GM21447 (cell line): ENCODE data around the gene DAB2IP.
"Not testable (repeated sequence)": the region's sequence is repeated elsewhere in the genome, so short reads cannot be mapped to it uniquely, and the experiment has no call there.

Experiments
- ATAC-seq: cut with Tn5 transposase; IDR thresholded peaks from one replicate; pipeline ENCODE4 v1.9.1; 2021; ENCODE audit not compliant: unreplicated experiment

The DAB2IP gene

GRCh38 chr9:121643473-121643872 is 8.0 kb upstream of the DAB2IP start:
- ATAC-seq = no peak

- not testable (repeated sequence) for ATAC-seq
Measured at GRCh38 chr9:121644040-121644439, 7.4 kb upstream of the DAB2IP start.

- no peak for ATAC-seq
Measured at GRCh38 chr9:121645003-121645402, 6.4 kb upstream of the DAB2IP start.

- ATAC-seq = no peak
Measured at GRCh38 chr9:121645853-121646807, 5.3 kb upstream of the DAB2IP start.

GRCh38 chr9:121646992-121647391 is 4.4 kb upstream of the DAB2IP start:
- no peak for ATAC-seq

GRCh38 chr9:121648172-121648571 is 3.3 kb upstream of the DAB2IP start:
- no peak for ATAC-seq

- ATAC-seq = no peak
Measured at GRCh38 chr9:121648799-121649198, 2.6 kb upstream of the DAB2IP start.

GRCh38 chr9:121649476-121650216 is 1.8 kb upstream of the DAB2IP start:
- ATAC-seq = no peak

- no peak for ATAC-seq
Measured at GRCh38 chr9:121650217-121651007, 1.0 kb upstream of the DAB2IP start.

GRCh38 chr9:121651008-121651294 is 483 bp upstream of the DAB2IP start:
- no peak for ATAC-seq

GRCh38 chr9:121652021-121652837 is 795 bp downstream of the DAB2IP start:
- no peak for ATAC-seq

GRCh38 chr9:121652838-121653231 is 1.4 kb downstream of the DAB2IP start:
- ATAC-seq = no peak

- no peak for ATAC-seq
Measured at GRCh38 chr9:121654499-121655140, 3.2 kb downstream of the DAB2IP start.

GRCh38 chr9:121655231-121655755 is 3.9 kb downstream of the DAB2IP start:
- ATAC-seq = no peak

- ATAC-seq = no peak
Measured at GRCh38 chr9:121656941-121657470, 5.6 kb downstream of the DAB2IP start.

GRCh38 chr9:121658166-121658565 is 6.7 kb downstream of the DAB2IP start:
- no peak for ATAC-seq

GRCh38 chr9:121658591-121658990 is 7.2 kb downstream of the DAB2IP start:
- ATAC-seq = no peak

GRCh38 chr9:121660367-121660766 is 8.9 kb downstream of the DAB2IP start:
- ATAC-seq = no peak

- no peak for ATAC-seq
Measured at GRCh38 chr9:121660876-121661275, 9.4 kb downstream of the DAB2IP start.

GRCh38 chr9:121661328-121661727 is 9.9 kb downstream of the DAB2IP start:
- no peak for ATAC-seq
